ENCODE data around the gene KIFAP3.

DNA sequence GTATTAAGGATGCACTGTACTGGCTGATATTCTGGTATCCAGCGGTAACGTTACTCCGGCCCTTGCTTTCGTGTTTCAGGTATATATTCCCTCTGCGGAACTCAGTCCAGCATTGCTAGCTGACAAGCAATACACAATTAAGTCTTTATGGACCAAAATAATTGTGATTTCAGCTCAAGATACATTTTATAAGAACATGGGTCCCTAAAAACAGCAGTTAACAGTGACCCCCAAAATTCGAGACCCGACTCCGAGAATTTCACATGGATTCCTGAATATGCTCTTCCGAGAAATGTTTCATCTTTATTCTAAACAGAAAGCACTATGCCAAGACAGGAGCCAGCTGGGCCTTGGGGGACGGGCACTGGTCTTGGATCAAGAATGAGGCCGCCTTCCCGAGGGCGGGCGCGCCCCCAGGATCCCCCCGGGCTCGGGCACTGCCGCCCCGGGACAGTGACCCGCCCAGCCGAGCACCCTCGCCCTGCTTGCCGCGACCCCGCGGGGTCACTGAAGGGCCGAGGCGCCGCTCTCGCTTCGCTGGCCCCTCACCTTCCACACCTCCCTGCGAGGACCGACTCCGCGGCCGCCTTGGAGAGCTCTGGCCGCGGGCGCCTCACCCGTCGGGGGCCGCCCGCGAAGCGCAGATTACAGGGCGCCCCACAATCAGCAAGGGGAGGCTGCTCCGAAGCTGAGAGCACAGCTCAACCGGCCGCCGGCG is 181.4 kb downstream of the KIFAP3 start:
- TF ChIP-seq, protein P1, sequence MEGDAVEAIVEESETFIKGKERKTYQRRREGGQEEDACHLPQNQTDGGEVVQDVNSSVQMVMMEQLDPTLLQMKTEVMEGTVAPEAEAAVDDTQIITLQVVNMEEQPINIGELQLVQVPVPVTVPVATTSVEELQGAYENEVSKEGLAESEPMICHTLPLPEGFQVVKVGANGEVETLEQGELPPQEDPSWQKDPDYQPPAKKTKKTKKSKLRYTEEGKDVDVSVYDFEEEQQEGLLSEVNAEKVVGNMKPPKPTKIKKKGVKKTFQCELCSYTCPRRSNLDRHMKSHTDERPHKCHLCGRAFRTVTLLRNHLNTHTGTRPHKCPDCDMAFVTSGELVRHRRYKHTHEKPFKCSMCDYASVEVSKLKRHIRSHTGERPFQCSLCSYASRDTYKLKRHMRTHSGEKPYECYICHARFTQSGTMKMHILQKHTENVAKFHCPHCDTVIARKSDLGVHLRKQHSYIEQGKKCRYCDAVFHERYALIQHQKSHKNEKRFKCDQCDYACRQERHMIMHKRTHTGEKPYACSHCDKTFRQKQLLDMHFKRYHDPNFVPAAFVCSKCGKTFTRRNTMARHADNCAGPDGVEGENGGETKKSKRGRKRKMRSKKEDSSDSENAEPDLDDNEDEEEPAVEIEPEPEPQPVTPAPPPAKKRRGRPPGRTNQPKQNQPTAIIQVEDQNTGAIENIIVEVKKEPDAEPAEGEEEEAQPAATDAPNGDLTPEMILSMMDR (IDR thresholded peaks at IDR 0.05) = no peak
- no peak for TF ChIP-seq POLR2A (IDR thresholded peaks at IDR 0.05)

Data from adrenal gland (tissue), 5 donors.